ENCODE data around the gene BOLA3.

The BOLA3 gene

GRCh38 chr2:74178211-74179062 lies 30.7 kb upstream of the BOLA3 start, which contains the start of gene MOB1A:
Gene MOB1A, minus strand, starts transcription at chr2:74178879. Its CDS starts 205 bp downstream, at chr2:74178674.
- peak within 1 kb of the TSS; percentile 83 to 86 for H3K4me3 ChIP-seq (ENCODE audit: low read depth in 1 of 2, low read length in 1 of 2)
- H3K27me3 ChIP-seq: no peaks in the 10 kb centered on the region
- peak within 1 kb of the TSS; percentile 94 for H3K27ac ChIP-seq
- peaks cover 59 to 65% of the 10 kb centered on the region in 2 experiments for H3K4me1 ChIP-seq (ENCODE audit: control insufficient read depth in 1 of 2, insufficient read depth in 1 of 2, low read depth in 1 of 2, low read length in 1 of 2)
- TF ChIP-seq, protein P1, sequence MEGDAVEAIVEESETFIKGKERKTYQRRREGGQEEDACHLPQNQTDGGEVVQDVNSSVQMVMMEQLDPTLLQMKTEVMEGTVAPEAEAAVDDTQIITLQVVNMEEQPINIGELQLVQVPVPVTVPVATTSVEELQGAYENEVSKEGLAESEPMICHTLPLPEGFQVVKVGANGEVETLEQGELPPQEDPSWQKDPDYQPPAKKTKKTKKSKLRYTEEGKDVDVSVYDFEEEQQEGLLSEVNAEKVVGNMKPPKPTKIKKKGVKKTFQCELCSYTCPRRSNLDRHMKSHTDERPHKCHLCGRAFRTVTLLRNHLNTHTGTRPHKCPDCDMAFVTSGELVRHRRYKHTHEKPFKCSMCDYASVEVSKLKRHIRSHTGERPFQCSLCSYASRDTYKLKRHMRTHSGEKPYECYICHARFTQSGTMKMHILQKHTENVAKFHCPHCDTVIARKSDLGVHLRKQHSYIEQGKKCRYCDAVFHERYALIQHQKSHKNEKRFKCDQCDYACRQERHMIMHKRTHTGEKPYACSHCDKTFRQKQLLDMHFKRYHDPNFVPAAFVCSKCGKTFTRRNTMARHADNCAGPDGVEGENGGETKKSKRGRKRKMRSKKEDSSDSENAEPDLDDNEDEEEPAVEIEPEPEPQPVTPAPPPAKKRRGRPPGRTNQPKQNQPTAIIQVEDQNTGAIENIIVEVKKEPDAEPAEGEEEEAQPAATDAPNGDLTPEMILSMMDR (IDR thresholded peaks at IDR 0.05): peak; percentile 46
- H3K36me3 ChIP-seq: peaks cover 6% of the 10 kb centered on the region
- H3K9me3 ChIP-seq: no peaks in the 10 kb centered on the region

DNA sequence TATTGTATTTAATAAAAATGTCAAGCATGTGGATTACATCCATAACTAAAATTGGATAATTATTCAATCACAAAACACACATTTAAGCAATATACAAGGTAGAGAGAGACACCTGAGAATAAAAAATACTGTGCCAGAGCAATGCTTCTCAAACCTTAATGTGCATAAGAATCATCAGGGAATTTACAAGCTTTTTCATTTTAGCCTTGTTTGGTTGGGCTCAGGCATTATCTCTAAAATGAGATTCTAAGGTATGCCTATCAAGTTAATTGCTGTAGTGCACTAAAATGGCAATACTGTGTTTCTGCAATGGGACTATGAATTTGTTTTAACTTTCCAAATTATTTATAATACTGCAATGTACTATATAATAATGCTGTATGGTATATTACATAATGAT lies 30.0 kb upstream of the BOLA3 start:
- Histone ChIP-seq H3K4me1 (ENCODE audit: control insufficient read depth in 1 of 2, insufficient read depth in 1 of 2, low read depth in 1 of 2, low read length in 1 of 2) (peaks cover 59 to 63% of the 10 kb centered on the region in 2 experiments), H3K27me3 (no peaks in the 10 kb centered on the region), H3K27ac (peak overlapping the region; percentile 94), H3K4me3 (ENCODE audit: low read depth in 1 of 2, low read length in 1 of 2) (peak overlapping the region; percentile 83 to 86), H3K9me3 (no peaks in the 10 kb centered on the region), H3K36me3 (peaks cover 9% of the 10 kb centered on the region)
- TF ChIP-seq, protein P1 (IDR thresholded peaks at IDR 0.05): no peak

DNA sequence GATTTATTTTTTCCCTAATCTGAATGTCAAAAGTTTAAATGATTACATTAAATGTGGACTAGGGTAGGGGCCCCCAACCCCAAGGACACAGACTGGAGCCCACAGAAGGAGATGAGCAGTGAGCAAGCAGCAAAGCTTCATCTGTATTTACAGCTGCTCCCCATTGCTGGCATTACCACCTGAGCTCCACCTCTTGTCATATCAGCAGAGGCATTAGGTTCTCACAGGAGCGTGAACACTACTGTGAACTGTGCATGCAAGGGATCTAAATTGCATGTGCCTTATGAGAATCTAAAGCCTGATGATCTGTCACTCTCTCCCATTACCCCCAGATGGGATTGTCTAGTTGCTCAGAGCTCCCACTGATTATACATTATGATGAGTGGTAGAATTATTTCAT lies 27.2 kb upstream of the BOLA3 start:
- TF ChIP-seq, protein P1 (IDR thresholded peaks at IDR 0.05): no peak
- no peaks in the 10 kb centered on the region for H3K27me3 ChIP-seq
- H3K9me3 ChIP-seq: no peaks in the 10 kb centered on the region
- no peak overlapping the region for H3K4me3 ChIP-seq (ENCODE audit: low read depth in 1 of 2, low read length in 1 of 2)
- peaks cover 36% of the 10 kb centered on the region in 2 experiments for H3K4me1 ChIP-seq (ENCODE audit: control insufficient read depth in 1 of 2, insufficient read depth in 1 of 2, low read depth in 1 of 2, low read length in 1 of 2)
- peaks cover 35% of the 10 kb centered on the region for H3K36me3 ChIP-seq
- no peak overlapping the region for H3K27ac ChIP-seq

DNA sequence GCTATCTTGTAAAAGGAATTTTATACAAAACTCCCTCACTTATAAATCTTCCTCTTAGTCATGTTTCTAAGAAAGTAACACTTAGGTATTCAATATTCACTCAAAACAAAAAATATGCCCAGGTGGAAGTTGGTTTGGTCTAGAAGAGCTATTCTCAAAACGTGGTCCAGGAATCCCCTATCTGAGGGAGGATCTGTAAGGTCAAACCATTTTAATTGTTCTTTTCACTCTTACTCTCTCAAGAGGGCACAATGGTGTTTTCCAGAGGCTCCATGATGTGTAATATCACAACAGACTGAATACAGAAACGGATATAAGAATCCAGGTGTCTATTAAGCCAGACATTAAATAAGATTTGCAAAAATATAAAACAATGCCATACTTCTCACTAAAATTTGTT lies 21.0 kb upstream of the BOLA3 start:
- H3K4me3 ChIP-seq (ENCODE audit: low read depth in 1 of 2, low read length in 1 of 2): no peak overlapping the region
- peaks cover 5% of the 10 kb centered on the region for H3K9me3 ChIP-seq
- H3K27me3 ChIP-seq: no peaks in the 10 kb centered on the region
- TF ChIP-seq, protein P1 (IDR thresholded peaks at IDR 0.05): no peak
- H3K4me1 ChIP-seq (ENCODE audit: control insufficient read depth in 1 of 2, insufficient read depth in 1 of 2, low read depth in 1 of 2, low read length in 1 of 2): no peaks in the 10 kb centered on the region
- H3K36me3 ChIP-seq: peaks cover 89% of the 10 kb centered on the region
- peak overlapping the region; percentile 12 for H3K27ac ChIP-seq

- Histone ChIP-seq H3K4me1 (ENCODE audit: control insufficient read depth in 1 of 2, insufficient read depth in 1 of 2, low read depth in 1 of 2, low read length in 1 of 2) (no peaks in the 10 kb centered on the region), H3K27me3 (no peaks in the 10 kb centered on the region), H3K4me3 (ENCODE audit: low read depth in 1 of 2, low read length in 1 of 2) (no peak overlapping the region), H3K27ac (no peak overlapping the region), H3K36me3 (peaks cover 96% of the 10 kb centered on the region), H3K9me3 (peaks cover 5% of the 10 kb centered on the region)
- TF ChIP-seq, protein P1 (IDR thresholded peaks at IDR 0.05): no peak
Observed at GRCh38 chr2:74164761-74165160, 17.0 kb upstream of the BOLA3 start.

Measured in neutrophil (primary cell).